GM18861 (cell line): ENCODE measurements around the gene KCNT1.

Source experiments
- ATAC-seq: cut with Tn5 transposase; IDR thresholded peaks from one replicate; pipeline ENCODE4 v1.9.1; 2021; ENCODE audit not compliant: unreplicated experiment

Gene KCNT1

GRCh38 chr9:135777623-135778177 lies 75.7 kb downstream of the KCNT1 start:
- ATAC-seq: no peak

- no peak for ATAC-seq
Observed at GRCh38 chr9:135778421-135778820, 76.4 kb downstream of the KCNT1 start.

- no peak for ATAC-seq
Observed at GRCh38 chr9:135779571-135779970, 77.6 kb downstream of the KCNT1 start.

GRCh38 chr9:135780086-135780485 lies 78.1 kb downstream of the KCNT1 start:
- ATAC-seq: no peak

GRCh38 chr9:135780626-135781025 lies 78.6 kb downstream of the KCNT1 start:
- ATAC-seq: no peak

- no peak for ATAC-seq
Observed at GRCh38 chr9:135782946-135783345, 81.0 kb downstream of the KCNT1 start.

- ATAC-seq: no peak
Observed at GRCh38 chr9:135783540-135784245, 81.7 kb downstream of the KCNT1 start.

GRCh38 chr9:135785013-135785575 lies 83.1 kb downstream of the KCNT1 start:
- ATAC-seq: no peak

- ATAC-seq: no peak
Observed at GRCh38 chr9:135786146-135786690, 84.2 kb downstream of the KCNT1 start.

GRCh38 chr9:135787317-135787716 lies 85.3 kb downstream of the KCNT1 start:
- no peak for ATAC-seq

- no peak for ATAC-seq
Observed at GRCh38 chr9:135787776-135788575, 86.0 kb downstream of the KCNT1 start.

- no peak for ATAC-seq
Observed at GRCh38 chr9:135788576-135789300, 86.8 kb downstream of the KCNT1 start.

GRCh38 chr9:135789838-135790291 lies 87.9 kb downstream of the KCNT1 start:
- no peak for ATAC-seq

- no peak for ATAC-seq
Observed at GRCh38 chr9:135790356-135790755, 88.4 kb downstream of the KCNT1 start.

- no peak for ATAC-seq
Observed at GRCh38 chr9:135790850-135791249, 88.9 kb downstream of the KCNT1 start.

GRCh38 chr9:135791431-135792267 lies 89.7 kb downstream of the KCNT1 start:
- no peak for ATAC-seq

GRCh38 chr9:135792268-135793128 lies 90.5 kb downstream of the KCNT1 start:
- no peak for ATAC-seq

GRCh38 chr9:135793221-135794056 lies 91.5 kb downstream of the KCNT1 start:
- ATAC-seq: no peak
